Measurements from ENCODE around the gene ARID1B.

The ARID1B gene

DNA sequence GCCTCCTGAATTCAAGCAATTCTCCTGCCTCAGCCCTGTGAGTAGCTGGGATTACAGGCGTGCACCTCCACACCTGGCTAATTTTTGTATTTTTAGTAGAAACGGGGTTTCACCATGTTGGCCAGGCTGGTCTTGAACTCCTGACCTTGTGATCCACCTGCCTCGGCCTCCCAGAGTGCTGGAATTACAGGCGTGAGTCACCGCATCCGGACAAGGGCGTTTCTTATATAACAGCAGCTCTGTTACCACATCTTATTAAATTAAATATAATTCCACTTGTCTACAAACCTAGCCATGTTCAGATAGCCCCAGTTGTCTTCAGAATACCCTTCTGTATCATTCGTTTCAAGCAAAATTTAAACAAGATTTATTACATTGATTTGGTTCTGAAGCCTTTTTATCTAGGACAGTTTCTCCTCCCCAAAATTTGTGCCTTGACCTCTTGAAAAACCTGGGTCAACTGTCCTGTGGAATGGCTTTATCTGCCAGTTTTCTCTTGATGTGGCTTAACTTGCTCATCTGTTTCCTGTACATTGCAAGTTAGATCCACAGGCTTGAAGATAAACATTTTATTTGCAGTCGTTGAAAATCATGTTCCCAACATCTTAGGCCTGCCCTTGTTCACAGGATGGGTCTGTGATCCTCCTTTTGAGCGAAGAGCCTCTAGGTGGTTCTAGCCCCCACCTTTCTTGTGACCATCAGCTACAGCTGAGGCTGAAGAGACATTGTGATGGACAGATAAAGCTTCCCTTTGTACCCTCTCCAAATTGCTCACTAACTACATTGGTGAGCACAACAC, 132.2 kb downstream of the ARID1B start:
- DNase-seq (ENCODE audit: low read depth) = no peak

DNA sequence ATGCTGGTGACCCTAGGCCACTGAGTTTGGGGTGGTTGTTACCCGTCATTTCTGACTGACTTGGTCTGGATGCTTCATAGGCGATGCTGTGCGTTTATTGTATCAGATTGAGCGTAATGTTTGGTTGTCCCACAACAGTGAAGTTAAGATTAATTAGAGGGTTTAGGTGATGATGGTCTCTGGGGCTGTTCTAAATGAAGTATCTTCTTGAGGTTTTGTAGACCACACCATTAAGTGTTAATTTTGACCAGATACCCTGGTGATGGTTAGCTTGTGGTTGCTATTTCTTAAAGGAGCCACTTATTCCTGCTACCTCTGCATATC, 132.8 kb downstream of the ARID1B start:
- no peak for DNase-seq (ENCODE audit: low read depth)

DNA sequence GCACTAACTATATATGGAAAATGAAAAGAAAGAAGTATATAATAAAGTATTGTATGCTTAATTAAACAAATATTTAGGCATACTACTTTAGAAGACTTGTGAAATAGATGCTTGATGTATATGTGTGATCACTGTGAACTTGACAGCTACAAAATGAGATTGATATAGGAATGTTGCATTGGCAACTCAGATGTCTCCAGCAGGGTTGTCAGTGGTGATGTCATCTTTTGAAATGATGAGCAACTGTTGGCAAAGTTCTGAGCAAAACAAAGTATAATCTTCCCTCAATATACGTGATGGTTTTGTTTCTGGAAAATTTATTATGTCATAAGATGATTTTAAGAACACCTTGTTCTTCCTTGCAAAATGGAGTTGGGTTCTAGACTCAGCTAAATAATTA, 133.8 kb downstream of the ARID1B start:
- peak; percentile 6 for DNase-seq (ENCODE audit: low read depth)

- DNase-seq (ENCODE audit: low read depth) = no peak
Observed at GRCh38 chr6:156911581-156911980, 134.4 kb downstream of the ARID1B start.

GRCh38 chr6:156912431-156912830, 135.3 kb downstream of the ARID1B start:
- DNase-seq (ENCODE audit: low read depth) = no peak

- no peak for DNase-seq (ENCODE audit: low read depth)
Observed at GRCh38 chr6:156914181-156914580, 137.0 kb downstream of the ARID1B start.

- DNase-seq (ENCODE audit: low read depth) = no peak
Observed at GRCh38 chr6:156916130-156916801, 139.1 kb downstream of the ARID1B start.

DNA sequence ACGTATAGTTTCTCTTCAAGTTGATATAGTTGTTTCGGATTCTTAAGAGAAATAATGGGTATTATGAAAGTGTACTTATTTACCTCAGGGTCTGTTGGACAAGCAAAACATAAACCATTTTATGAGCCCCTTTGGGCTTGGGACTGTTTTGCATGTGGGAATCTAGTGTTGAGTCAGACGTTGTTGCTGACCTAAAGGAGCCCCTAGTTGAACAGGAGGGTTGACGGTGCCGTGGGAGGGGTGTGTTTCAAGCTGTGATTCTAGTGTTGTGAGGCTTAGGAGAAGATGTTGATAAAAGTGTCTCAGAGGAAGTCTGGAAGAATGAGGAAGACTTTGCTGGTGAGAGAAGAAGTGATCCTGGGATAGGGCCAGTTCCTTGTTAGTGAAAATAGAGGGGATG, 140.0 kb downstream of the ARID1B start:
- no peak for DNase-seq (ENCODE audit: low read depth)

DNA sequence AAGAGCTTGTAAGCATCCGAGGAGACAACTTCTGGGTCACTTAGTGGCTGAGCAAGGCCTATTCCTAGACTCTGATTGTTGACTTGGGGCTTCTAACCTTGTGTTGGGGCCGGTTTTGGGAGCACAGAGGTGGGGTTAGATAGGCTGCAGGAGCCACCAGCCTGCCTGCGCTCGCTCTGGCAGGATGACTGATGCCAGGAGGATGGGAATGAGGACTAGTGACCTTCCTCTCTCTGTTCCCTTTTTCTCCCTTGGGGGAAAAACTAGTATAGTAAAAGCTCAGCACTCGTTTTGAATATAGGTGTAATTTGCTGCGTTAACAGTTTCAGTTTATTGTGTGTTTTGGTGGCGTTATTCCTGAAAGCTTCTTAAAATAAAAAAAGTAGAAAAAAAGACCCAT, 141.5 kb downstream of the ARID1B start:
- no peak for DNase-seq (ENCODE audit: low read depth)

DNA sequence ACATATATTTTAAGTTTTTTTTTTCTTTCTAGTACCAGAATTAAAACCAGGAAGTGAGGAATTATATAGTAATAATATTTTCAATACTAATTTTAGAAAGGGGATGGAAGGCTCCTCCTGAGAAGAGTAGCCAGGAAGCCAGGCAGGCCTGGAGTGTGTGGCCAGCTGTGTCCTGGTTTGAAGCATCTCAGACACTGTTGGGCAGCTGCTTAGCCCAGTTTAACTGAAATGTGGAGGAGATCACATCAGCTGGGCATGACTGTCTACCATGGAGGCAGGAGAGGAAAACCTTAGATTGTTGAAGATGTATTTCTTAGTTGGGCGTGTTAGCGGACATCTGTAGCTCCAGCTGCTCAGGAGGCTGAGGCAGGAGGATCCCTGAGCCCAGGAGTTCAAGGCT, 142.2 kb downstream of the ARID1B start:
- no peak for DNase-seq (ENCODE audit: low read depth)

DNA sequence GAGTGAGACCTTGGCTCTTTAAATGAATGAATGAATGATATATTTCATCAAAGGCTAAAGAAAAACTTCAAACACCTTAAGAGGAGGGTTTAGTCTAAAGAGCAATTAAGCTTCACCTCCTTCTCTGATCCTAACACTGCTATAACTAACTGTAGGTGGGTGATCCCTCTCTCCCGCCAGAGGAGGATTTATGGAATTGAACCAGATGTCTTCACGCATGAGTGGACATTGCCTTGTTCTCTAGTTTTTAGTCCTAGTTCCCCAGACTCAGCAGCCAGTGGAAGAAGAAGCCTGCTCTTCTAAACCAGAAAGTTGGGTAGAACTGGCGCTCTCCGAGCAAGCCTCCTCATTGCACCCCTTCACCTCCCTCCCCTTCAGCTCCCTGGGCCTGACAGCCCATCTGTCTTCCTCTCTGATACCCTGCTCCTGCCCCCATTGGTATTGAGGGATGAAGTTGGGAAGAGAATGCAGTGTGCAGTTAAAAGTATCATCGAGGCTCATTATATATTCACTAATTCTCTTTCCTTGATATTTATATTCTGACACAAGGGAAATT, 142.7 kb downstream of the ARID1B start:
- DNase-seq (ENCODE audit: low read depth) = no peak

- no peak for DNase-seq (ENCODE audit: low read depth)
Observed at GRCh38 chr6:156924246-156924645, 147.1 kb downstream of the ARID1B start.

GRCh38 chr6:156925026-156925425, 147.8 kb downstream of the ARID1B start:
- DNase-seq (ENCODE audit: low read depth) = no peak

DNA sequence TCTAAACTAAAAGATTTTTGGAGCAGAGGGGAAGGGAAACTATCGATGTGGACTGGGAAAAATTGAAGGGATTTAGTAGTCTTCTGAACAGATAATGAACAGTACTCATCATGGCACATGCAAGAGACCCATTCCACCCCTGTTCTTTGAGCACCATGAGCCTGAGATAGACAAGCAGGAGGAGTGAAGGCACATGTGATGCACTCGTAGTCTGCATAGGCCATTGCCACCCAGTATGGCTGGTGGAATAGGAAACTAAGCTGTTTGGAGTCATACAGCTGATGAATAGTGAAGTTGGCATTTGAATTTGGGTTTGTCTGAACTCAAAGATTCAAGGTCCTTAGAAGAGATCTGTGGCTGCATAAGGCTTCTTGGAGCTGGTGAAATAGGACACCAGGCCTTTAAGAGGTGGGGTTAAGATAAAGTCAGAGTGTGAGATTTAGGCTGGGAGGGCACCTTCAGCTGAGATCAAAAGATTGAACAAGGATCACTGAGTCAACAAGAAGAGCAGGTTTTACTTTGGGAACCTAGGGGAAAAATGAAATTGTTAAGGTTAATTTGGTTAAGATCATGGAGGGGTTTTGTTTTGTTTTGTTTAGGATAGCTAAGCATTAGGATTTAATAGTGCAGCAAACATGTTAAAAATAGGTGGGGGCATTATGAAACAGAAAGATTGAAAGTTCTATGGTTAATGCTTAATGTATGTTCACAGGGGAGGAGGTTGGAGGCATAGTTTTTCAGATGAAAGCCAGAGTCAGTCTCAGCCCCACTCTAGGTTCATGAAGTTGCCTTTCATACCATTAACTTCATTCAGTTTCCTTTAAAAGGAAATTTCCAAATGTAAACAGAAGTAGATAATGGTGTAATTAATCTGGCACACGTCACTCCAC, 148.8 kb downstream of the ARID1B start:
- no peak for DNase-seq (ENCODE audit: low read depth)

DNA sequence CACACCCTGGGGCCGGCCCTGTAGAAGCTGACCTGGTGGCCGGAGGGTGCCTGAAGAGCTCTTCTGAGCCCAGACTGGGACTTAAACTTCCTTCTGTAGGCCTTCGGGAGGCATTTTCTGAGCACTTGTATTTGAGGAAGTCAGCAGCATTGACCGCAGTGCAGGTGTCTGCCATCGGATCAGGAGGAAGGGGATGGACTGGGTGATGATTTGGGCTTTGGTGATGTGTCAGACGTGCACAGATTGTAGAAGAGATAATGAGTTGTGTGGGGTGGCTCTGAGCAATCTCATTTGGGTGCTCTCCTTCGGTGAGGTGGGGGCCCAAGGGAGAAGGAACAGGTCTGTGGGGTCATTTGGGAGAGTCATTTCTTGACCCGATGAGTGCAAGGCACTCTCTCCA, 150.9 kb downstream of the ARID1B start:
- no peak for DNase-seq (ENCODE audit: low read depth)

DNA sequence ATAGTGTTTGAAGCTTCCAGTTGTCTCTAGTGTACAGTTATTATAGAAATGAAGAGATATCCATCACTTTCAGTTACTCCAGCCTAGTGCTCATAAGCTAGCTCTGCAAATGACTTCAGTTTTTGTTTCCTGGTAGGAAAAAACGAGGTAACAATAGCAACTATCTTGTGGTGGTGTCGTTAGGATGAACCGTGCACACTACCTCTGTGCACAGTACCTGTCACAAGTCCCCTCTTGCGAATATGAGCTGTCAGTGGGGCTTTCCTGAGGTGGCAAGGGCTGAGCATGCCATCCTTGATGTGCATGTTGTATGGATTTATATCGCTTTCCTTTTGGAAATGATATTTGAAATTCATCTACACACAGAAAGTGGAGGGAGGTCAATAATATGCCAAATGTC, 151.8 kb downstream of the ARID1B start:
- no peak for DNase-seq (ENCODE audit: low read depth)

DNA sequence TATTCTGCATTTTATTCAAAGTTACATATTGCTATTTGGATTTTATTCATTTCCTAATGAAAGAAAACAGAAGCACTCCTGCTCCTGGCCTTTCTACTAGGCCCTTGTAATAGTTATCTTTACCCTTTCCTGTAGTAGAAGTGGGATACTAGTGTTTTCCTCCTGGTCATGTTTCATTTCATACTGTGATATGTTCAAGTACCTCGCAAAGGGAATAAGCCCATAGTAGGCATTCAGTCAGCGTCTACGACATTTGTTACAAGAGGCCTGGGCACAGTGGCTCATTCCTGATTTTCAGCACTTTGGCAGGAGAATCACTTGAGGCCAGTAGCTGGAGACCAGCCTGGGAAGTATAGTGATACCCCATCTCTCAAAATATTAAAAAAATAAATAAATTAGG, 154.1 kb downstream of the ARID1B start:
- DNase-seq (ENCODE audit: low read depth) = no peak

- DNase-seq (ENCODE audit: low read depth) = no peak
Observed at GRCh38 chr6:156933201-156934068, 156.3 kb downstream of the ARID1B start.

DNA sequence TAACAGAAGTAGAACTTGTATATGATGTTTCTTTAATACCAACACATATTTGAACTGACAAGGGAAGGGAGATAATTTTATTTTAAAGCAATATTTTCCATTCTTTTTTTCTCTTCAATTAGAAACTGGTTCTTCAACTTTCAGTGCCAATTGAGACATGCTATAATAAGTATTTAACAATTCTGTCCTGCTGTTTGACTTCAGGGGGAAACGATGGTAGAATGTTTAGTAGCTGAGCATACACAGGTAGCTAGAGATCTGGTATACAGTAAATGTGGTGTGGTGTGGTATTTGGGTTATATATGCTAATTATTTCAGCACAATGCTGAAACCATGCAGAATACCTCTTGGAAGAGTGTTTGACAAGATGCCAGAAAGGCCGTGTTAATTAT, 156.9 kb downstream of the ARID1B start:
- no peak for DNase-seq (ENCODE audit: low read depth)

DNA sequence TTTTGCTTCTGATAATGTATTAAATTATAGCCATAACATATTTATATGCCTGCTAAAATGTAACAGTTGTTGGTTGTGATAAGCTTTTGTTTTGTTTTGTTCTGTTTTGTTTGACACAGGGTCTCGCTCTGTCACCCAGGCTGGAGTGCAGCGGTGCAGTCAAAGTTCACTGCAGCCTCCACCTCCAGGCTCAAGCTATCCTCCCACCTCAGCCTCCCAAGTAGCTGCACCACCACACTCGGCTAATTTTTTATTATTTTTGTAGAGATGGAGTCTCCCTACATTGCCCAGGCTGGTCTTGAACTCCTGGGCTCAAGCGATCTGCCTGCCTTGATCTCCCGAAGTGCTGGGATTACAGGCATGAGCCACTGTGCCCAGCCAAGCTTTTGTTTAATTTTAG, 157.8 kb downstream of the ARID1B start:
- DNase-seq (ENCODE audit: low read depth) = no peak

- DNase-seq (ENCODE audit: low read depth) = no peak
Observed at GRCh38 chr6:156938143-156938542, 161.0 kb downstream of the ARID1B start.

DNA sequence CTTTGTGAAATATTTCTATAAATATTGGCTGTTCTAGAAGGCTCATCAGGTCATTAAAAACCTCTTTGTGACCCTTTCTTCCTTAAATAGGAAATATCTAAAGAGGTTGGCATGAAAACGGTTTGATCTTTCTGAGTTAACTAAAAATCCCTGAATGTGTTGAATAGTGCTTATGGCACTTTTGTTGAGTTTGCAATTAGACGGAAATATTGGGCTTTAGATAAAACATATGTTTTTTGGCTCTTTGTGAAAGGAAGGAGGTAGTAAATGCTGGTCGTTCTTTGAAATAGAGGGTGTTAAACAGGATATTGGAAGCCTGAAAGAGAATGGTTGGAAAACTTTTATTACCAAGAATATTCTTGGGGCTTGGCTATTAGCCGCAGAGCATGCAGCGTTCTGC, 163.0 kb downstream of the ARID1B start:
- no peak for DNase-seq (ENCODE audit: low read depth)
